IPS-20b (cell line): ENCODE data around the gene EPHA5.

Experiments used
- H3K27ac ChIP-seq: one replicate; pipeline ENCODE4 v1.5.1; 2013; ENCODE audit warnings: low read length
- H3K27me3 ChIP-seq: 2 replicates; pipeline ENCODE4 v1.6.1; 2013; ENCODE audit warnings: mild to moderate bottlenecking, low read length, inconsistent platforms; ENCODE audit not compliant: insufficient read depth
- H3K36me3 ChIP-seq: 2 replicates; pipeline ENCODE4 v1.6.1; 2013; ENCODE audit warnings: low read depth, mild to moderate bottlenecking, inconsistent platforms, low read length, moderate library complexity; ENCODE audit not compliant: insufficient read depth
- H3K4me1 ChIP-seq: 2 replicates; pipeline ENCODE4 v1.6.1; 2013; ENCODE audit warnings: mild to moderate bottlenecking, control low read depth, inconsistent platforms, low read length, moderate library complexity; ENCODE audit not compliant: insufficient read depth
- H3K4me3 ChIP-seq: 2 replicates; pipeline ENCODE4 v1.5.1; 2013; ENCODE audit warnings: mild to moderate bottlenecking, low read length, inconsistent platforms
- H3K9ac ChIP-seq: 2 replicates; pipeline ENCODE4 v1.6.1; 2013; ENCODE audit warnings: low read depth, mild to moderate bottlenecking, inconsistent platforms, low read length, moderate library complexity
- H3K9me3 ChIP-seq: 2 replicates; pipeline ENCODE4 v1.6.1; 2013; ENCODE audit warnings: mild to moderate bottlenecking, low read depth, low read length, inconsistent platforms; ENCODE audit not compliant: insufficient read depth

Gene EPHA5

DNA sequence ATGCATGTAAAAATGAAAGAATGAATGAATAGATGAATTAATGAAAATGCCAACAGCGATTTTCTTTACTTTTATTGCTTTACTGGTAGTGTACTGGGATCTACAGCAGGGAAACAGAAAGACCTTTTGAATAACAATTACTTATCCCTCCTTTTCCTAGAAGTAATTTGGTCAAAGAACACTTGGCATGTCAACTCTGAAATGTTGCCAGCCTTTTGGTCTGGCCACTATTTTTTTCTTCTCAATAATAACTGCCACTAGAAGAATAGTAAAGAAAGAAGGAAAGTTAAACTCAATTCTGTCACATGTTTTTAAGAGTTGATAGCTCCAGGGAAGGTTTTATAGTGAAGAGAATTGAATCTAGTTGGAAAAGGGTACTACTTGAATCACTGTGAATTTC, 52.9 kb downstream of the EPHA5 start:
- Histone ChIP-seq H3K27ac (no peak overlapping the region), H3K9ac (no peak overlapping the region), H3K4me3 (no peak overlapping the region), H3K4me1 (no peaks in the 10 kb centered on the region), H3K36me3 (no peaks in the 10 kb centered on the region), H3K27me3 (no peaks in the 10 kb centered on the region), H3K9me3 (no peaks in the 10 kb centered on the region)

DNA sequence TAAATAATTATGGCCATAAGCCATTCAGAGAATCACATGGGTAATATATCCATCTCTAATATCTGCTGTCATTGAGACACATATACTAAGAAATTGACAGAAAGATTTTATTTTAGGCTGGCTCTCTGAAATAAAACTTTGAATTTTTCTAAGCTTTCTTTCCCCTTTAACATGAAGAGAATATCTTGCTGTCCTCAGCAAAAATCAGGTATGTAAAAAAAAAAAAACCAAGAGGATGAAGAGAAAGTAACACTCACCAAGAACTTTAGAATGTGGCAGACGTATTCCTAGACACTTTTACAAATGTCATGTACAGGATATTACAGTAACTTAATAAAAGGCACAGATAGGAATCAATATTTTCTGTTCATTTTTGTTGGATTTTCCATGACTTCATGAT, 65.8 kb downstream of the EPHA5 start:
- Histone ChIP-seq H3K4me3 (no peak overlapping the region), H3K36me3 (no peaks in the 10 kb centered on the region), H3K27ac (no peak overlapping the region), H3K27me3 (no peaks in the 10 kb centered on the region), H3K9ac (no peak overlapping the region), H3K9me3 (no peaks in the 10 kb centered on the region), H3K4me1 (no peaks in the 10 kb centered on the region)

DNA sequence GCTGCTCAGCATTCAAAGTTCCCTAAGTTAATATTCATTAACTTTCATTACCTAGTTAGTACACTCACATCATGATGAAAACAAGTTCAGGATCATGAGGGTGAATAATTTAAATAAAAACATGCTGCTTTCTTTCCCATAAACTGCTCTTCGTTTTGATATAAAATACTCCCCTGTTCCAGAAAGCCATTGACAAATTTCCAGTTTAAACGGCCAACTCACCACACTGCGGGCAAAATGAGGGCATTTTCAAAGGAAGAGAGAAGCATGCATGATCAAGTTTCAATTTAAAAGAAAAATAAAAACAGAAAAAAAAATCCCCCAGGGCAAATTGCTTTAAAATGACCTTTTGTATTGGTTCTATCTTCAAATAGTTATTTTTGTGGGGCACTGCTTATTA, 69.6 kb downstream of the EPHA5 start:
- no peaks in the 10 kb centered on the region for H3K27me3 ChIP-seq
- H3K4me1 ChIP-seq = no peaks in the 10 kb centered on the region
- H3K9me3 ChIP-seq = no peaks in the 10 kb centered on the region
- no peak overlapping the region for H3K4me3 ChIP-seq
- no peak overlapping the region for H3K9ac ChIP-seq
- H3K36me3 ChIP-seq = no peaks in the 10 kb centered on the region
- H3K27ac ChIP-seq = no peak overlapping the region

DNA sequence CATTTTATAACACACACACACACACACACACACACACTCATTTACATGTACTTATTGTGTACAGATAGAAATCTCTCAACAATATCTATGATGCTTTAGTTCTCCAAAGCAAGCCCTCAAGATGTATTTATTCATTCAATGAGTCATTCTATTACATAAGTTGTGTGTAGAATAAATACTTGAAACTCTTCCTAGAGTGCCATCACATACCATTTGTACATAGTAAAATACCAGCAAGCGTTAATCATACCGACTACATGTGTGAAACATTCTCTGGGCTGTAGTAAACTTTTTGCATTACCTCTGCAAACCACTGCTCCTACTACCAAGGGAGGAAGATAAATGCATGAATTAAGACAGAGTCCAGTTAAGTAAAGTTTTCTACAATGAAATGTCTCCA, 70.9 kb downstream of the EPHA5 start:
- H3K27ac ChIP-seq = no peak overlapping the region
- no peaks in the 10 kb centered on the region for H3K27me3 ChIP-seq
- no peak overlapping the region for H3K9ac ChIP-seq
- H3K36me3 ChIP-seq = no peaks in the 10 kb centered on the region
- H3K4me1 ChIP-seq = no peaks in the 10 kb centered on the region
- no peak overlapping the region for H3K4me3 ChIP-seq
- no peaks in the 10 kb centered on the region for H3K9me3 ChIP-seq

DNA sequence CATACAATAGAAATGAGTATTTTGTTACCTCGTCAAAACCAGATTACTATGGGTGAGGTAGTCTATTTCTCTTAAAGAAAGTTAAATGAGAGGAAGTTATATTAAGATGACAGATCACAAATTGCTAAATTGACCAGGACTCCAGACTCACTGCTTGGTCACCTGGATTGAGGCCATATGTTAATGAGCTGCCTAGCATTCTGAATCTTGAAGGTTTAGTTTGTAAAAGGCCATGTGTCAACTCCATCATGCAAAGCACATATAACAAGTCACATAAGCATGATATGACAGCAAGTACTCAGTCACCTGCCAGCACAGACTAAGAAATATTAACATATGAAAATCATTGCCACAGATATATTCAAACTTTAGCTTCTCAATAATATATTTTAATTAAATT, 72.6 kb downstream of the EPHA5 start:
- no peaks in the 10 kb centered on the region for H3K27me3 ChIP-seq
- H3K36me3 ChIP-seq = no peaks in the 10 kb centered on the region
- H3K9ac ChIP-seq = no peak overlapping the region
- H3K9me3 ChIP-seq = no peaks in the 10 kb centered on the region
- no peak overlapping the region for H3K27ac ChIP-seq
- peaks cover 11% of the 10 kb centered on the region; the same call in 1 of the 2 replicates for H3K4me1 ChIP-seq
- no peak overlapping the region for H3K4me3 ChIP-seq

DNA sequence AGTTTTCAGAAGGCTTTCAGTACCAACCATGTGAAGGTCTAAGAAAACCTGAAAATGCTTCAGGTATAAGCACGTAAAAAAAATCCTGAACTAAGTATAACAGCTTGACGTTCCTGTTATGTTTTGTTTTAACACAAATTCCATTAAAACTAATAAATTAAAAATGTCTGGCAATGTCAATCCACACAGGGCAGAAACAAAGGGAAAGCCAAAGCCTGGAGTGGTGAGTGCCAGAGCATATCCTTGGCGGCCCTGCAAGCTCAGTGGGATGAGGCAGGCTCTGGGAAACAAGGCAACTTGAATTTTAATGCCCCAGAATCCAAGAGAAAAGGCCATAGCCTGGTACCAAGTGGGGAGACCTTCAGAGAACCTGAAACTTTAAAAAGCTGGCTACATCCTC, 78.2 kb downstream of the EPHA5 start:
- Histone ChIP-seq H3K27ac (no peak overlapping the region), H3K27me3 (no peaks in the 10 kb centered on the region), H3K9me3 (no peaks in the 10 kb centered on the region), H3K4me3 (no peak overlapping the region), H3K36me3 (no peaks in the 10 kb centered on the region), H3K4me1 (peaks cover 39% of the 10 kb centered on the region; the same call in 1 of the 2 replicates), H3K9ac (peak overlapping the region; percentile 10; the same call in 1 of the 2 replicates)

DNA sequence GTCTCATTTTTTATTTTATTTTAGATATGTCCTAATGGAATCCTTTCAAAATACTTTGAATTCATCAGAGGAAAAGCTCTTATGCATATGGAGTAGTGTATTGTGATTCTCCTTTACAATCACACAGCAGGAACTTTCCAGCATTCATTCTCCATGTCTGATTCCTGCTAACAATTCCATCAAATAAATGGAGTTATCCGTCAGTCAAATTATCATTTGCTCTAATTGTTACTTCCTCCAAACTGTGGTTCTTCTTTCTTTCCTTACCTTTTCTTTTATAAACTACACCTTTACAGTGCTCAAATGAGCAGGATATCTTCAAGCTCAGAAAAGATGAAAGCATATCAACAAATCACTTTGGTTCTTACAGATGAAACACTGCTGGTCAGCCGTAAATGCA, 80.4 kb downstream of the EPHA5 start:
- Histone ChIP-seq H3K36me3 (no peaks in the 10 kb centered on the region), H3K9me3 (no peaks in the 10 kb centered on the region), H3K27me3 (no peaks in the 10 kb centered on the region), H3K9ac (no peak overlapping the region), H3K4me3 (no peak overlapping the region), H3K27ac (no peak overlapping the region), H3K4me1 (peaks cover 39% of the 10 kb centered on the region; the same call in 1 of the 2 replicates)

DNA sequence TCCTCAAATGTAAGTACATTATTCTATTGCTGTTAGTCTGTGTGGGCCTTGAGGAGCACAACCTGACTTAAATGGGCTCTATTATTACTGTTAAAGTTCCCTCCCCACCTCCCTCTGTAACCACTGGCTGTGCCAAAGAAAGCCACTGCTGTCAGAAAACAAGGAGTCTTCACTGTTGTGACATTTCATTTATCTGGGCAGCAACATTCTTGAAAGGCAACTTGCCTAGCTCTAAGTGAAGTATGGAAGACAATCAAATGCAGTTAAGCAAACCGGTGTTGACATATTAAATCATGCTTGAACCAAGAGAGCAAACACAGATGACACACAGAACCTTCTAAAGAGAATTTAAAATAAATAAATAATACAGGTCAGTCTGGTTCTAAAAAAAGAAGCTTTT, 81.0 kb downstream of the EPHA5 start:
- H3K27ac ChIP-seq = no peak overlapping the region
- H3K9ac ChIP-seq = no peak overlapping the region
- no peaks in the 10 kb centered on the region for H3K9me3 ChIP-seq
- no peaks in the 10 kb centered on the region for H3K27me3 ChIP-seq
- no peaks in the 10 kb centered on the region for H3K36me3 ChIP-seq
- peaks cover 39% of the 10 kb centered on the region; the same call in 1 of the 2 replicates for H3K4me1 ChIP-seq
- no peak overlapping the region for H3K4me3 ChIP-seq

DNA sequence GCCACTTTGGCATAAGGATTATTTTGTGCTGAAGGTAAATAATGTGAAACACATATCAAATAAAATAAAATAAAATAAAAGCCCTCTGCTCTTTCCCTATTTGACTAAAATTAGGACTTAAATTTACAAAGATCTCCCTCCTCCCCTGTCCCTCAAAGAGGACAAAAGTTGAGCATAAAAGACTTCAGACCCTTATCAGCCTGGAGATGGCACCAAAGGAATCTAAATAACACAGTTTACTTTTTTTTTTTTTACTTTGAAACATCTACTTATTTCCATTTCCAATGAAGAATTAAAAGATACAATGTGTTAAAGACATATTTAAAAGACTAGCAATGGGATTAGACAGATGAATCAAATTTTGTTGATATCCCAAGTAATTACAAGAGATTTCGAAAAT, 89.7 kb downstream of the EPHA5 start:
- no peaks in the 10 kb centered on the region for H3K36me3 ChIP-seq
- H3K4me3 ChIP-seq = no peak overlapping the region
- H3K27me3 ChIP-seq = no peaks in the 10 kb centered on the region
- no peaks in the 10 kb centered on the region; the same call in 1 of the 2 replicates for H3K4me1 ChIP-seq
- H3K27ac ChIP-seq = no peak overlapping the region
- no peaks in the 10 kb centered on the region for H3K9me3 ChIP-seq
- no peak overlapping the region for H3K9ac ChIP-seq

DNA sequence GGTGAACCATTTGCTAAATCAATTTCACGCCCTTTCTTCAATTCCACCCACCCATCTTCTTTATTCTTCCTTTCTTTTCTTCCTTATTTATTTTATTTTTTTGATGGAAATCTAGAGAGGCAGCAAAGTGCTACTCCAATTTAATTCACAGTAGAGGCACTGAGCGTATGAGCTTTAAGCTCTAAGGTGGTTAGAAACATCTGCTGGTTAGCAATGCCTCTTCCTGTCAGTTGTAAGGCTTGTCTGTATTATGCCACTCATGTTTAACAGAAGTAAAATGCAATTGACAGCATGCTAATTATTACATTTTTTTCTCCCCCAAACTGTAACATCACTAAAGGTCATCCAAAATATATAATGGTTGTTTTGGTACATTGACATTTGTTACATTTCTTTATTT, 103.8 kb downstream of the EPHA5 start:
- Histone ChIP-seq H3K9ac (no peak overlapping the region), H3K36me3 (no peaks in the 10 kb centered on the region), H3K27me3 (no peaks in the 10 kb centered on the region), H3K4me1 (peaks cover 5% of the 10 kb centered on the region; the same call in 1 of the 2 replicates), H3K27ac (no peak overlapping the region), H3K4me3 (no peak overlapping the region), H3K9me3 (no peaks in the 10 kb centered on the region)

DNA sequence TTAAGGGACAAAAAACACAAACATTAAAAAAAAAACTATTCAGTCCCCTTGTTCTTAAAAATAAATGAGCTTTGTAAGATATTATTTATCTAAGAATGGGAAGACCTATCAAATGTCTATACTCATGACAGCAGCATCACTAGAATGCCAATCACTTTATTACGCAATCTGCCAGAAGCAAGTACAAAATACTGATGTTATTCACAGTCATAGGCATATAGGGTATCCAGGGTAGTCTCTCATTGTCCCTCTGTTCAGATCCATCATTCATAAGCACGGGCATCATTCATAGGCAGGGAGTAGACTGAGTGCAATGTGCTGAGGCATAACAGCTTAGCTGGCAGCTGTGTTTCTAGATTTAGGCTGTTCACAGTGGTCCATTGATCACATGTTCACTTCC, 109.1 kb downstream of the EPHA5 start:
- peaks cover 17% of the 10 kb centered on the region for H3K4me1 ChIP-seq
- no peak overlapping the region for H3K9ac ChIP-seq
- no peaks in the 10 kb centered on the region for H3K9me3 ChIP-seq
- no peaks in the 10 kb centered on the region for H3K27me3 ChIP-seq
- no peaks in the 10 kb centered on the region for H3K36me3 ChIP-seq
- no peak overlapping the region for H3K27ac ChIP-seq
- no peak overlapping the region for H3K4me3 ChIP-seq

DNA sequence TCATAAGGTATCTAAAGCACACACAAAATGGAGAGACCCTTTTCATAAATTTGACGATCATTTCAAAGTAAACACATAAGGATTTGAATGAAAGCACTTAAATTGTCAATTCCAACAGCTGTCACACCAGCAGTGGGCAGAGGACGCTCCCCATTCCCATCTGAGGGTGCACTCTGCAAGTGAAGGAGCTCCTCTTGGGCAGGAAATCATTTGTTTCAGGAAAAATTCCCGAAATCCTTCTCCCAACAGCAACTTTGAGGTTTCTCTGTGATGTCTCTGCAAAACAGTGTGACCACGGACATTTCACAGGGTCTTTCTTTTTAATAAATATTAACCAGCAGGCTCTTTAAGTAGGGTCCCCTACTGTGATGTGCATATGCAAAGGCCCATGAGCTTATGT, 111.0 kb downstream of the EPHA5 start:
- Histone ChIP-seq H3K36me3 (no peaks in the 10 kb centered on the region), H3K9ac (0 out of 2 replicates have a peak overlapping the region, but pooled peaks have one; percentile 29), H3K9me3 (no peaks in the 10 kb centered on the region), H3K4me1 (peaks cover 13% of the 10 kb centered on the region), H3K4me3 (peak overlapping the region; percentile 12; the same call in 1 of the 2 replicates), H3K27ac (no peak overlapping the region), H3K27me3 (no peaks in the 10 kb centered on the region)

DNA sequence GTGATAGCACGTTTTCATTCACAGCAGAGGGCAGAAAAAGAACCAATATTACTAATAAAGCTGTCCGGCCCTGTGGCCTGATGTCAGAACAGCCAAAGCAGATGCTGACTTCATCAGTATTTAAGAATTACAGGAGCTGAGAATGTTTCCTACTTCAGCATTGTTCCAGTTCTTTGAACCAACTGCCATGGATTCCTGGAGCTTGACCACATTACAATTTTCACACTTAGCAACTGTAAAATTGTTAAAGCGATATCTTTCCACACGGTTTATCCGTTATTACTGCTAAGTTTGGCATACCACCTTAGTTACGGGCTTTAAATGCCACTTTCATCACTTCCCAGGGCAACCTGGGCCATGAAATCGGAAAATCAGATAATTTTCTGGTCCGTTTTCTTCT, 118.2 kb downstream of the EPHA5 start:
- no peak overlapping the region for H3K27ac ChIP-seq
- H3K9ac ChIP-seq = no peak overlapping the region
- H3K36me3 ChIP-seq = no peaks in the 10 kb centered on the region
- H3K9me3 ChIP-seq = no peaks in the 10 kb centered on the region
- no peaks in the 10 kb centered on the region for H3K4me1 ChIP-seq
- no peak overlapping the region for H3K4me3 ChIP-seq
- H3K27me3 ChIP-seq = no peaks in the 10 kb centered on the region
